ENCODE measurements around the gene TSPAN9. TPM values are rescaled to one million over a fixed set of nuclear protein-coding genes. Genes with fewer than 3 reads are reported as not detected.

The TSPAN9 gene
- total and polyA plus RNA-seq, 2 experiments from 2014 or later, result 6.0 to 31.5 TPM

DNA sequence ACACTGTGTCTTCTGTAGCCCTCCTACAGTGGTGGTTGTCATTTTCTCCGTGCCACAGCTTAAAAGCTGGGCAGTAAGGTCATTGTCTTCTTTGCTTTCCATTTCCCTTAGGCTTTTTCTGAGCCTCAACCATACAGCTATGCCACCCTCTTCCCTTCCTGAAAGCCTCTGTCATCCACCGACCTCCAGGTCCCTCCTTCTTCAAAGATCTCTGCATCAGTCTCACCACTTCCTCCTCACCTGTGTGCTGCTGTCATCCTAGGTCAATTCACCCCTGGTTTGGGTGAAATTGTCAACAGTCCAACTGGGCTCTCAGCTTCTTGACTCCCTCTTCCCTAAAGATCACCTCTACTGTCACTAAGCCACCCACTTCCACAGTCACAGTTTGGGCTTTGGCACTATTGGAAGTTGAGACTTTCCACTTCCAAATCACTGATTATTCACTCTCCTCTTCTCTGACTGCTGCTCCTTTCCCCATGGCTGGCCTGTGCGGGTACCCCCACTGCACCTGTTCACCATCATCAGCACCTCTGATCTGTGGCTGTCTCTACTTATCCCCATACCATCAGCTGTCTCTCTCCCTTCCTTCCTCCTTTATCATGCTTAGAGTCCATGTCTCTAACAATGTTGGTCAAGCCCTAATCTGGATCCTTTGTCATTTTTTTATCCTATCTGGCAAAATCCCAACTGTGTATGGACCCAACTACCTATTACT, 15.5 kb upstream of the TSPAN9 start:
- no peak overlapping the region for H3K4me3 Mint-ChIP-seq
- Histone ChIP-seq H3K36me3 (ENCODE audit: insufficient read depth) (no peaks in the 10 kb centered on the region), H3K4me3 (no peak overlapping the region), H3K9me2 (ENCODE audit: insufficient read depth) (no peaks in the 10 kb centered on the region), H3K4me2 (no peak overlapping the region), H3F3A (replicated peaks; ENCODE audit: low read depth) (no peaks in the 10 kb centered on the region), H3K4me1 (ENCODE audit: insufficient read depth) (peaks cover 10% of the 10 kb centered on the region), H3K27ac (ENCODE audit: low read depth) (no peak overlapping the region), H3K79me2 (replicated peaks; ENCODE audit: insufficient read depth) (no peaks in the 10 kb centered on the region), H2AFZ (no peak overlapping the region), H4K20me1 (replicated peaks; ENCODE audit: insufficient read depth) (no peaks in the 10 kb centered on the region), H3K27me3 (ENCODE audit: insufficient read depth) (no peaks in the 10 kb centered on the region)
- H3K9me3 Mint-ChIP-seq, result peaks cover 14% of the 10 kb centered on the region
- no peak overlapping the region for H3K27ac Mint-ChIP-seq
- peaks cover 17% of the 10 kb centered on the region for H3K4me1 Mint-ChIP-seq
- TF ChIP-seq, protein P1, sequence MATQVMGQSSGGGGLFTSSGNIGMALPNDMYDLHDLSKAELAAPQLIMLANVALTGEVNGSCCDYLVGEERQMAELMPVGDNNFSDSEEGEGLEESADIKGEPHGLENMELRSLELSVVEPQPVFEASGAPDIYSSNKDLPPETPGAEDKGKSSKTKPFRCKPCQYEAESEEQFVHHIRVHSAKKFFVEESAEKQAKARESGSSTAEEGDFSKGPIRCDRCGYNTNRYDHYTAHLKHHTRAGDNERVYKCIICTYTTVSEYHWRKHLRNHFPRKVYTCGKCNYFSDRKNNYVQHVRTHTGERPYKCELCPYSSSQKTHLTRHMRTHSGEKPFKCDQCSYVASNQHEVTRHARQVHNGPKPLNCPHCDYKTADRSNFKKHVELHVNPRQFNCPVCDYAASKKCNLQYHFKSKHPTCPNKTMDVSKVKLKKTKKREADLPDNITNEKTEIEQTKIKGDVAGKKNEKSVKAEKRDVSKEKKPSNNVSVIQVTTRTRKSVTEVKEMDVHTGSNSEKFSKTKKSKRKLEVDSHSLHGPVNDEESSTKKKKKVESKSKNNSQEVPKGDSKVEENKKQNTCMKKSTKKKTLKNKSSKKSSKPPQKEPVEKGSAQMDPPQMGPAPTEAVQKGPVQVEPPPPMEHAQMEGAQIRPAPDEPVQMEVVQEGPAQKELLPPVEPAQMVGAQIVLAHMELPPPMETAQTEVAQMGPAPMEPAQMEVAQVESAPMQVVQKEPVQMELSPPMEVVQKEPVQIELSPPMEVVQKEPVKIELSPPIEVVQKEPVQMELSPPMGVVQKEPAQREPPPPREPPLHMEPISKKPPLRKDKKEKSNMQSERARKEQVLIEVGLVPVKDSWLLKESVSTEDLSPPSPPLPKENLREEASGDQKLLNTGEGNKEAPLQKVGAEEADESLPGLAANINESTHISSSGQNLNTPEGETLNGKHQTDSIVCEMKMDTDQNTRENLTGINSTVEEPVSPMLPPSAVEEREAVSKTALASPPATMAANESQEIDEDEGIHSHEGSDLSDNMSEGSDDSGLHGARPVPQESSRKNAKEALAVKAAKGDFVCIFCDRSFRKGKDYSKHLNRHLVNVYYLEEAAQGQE (IDR thresholded peaks at IDR 0.05; ENCODE audit: unreplicated experiment), result no peak
- TF ChIP-seq JUNB (IDR thresholded peaks at IDR 0.05; ENCODE audit: unreplicated experiment) (no peak), ZNF462 (CRISPR knock-in tag; IDR thresholded peaks at IDR 0.05) (no peak), ZNF114 (CRISPR knock-in tag; IDR thresholded peaks at IDR 0.05) (no peak), NANOG (IDR thresholded peaks at IDR 0.05; ENCODE audit: borderline replicate concordance) (no peak), CREB1 (CRISPR knock-in tag; IDR thresholded peaks at IDR 0.05; ENCODE audit: low read depth) (no peak), POLR2AphosphoS5 (IDR thresholded peaks at IDR 0.05; ENCODE audit: low read depth) (no peak), EZH2 (IDR thresholded peaks at IDR 0.05; ENCODE audit: low read depth, unreplicated experiment) (no peak), STAT1 (IDR thresholded peaks at IDR 0.05; ENCODE audit: unreplicated experiment) (no peak), EZH2phosphoT487 (IDR thresholded peaks at IDR 0.05; ENCODE audit: unreplicated experiment) (no peak)
- TF ChIP-seq, protein P2, sequence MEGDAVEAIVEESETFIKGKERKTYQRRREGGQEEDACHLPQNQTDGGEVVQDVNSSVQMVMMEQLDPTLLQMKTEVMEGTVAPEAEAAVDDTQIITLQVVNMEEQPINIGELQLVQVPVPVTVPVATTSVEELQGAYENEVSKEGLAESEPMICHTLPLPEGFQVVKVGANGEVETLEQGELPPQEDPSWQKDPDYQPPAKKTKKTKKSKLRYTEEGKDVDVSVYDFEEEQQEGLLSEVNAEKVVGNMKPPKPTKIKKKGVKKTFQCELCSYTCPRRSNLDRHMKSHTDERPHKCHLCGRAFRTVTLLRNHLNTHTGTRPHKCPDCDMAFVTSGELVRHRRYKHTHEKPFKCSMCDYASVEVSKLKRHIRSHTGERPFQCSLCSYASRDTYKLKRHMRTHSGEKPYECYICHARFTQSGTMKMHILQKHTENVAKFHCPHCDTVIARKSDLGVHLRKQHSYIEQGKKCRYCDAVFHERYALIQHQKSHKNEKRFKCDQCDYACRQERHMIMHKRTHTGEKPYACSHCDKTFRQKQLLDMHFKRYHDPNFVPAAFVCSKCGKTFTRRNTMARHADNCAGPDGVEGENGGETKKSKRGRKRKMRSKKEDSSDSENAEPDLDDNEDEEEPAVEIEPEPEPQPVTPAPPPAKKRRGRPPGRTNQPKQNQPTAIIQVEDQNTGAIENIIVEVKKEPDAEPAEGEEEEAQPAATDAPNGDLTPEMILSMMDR (conservative IDR thresholded peaks at IDR 0.05; ENCODE audit: low read depth in 2 of 2), result no peak
- TF ChIP-seq, protein P3, sequence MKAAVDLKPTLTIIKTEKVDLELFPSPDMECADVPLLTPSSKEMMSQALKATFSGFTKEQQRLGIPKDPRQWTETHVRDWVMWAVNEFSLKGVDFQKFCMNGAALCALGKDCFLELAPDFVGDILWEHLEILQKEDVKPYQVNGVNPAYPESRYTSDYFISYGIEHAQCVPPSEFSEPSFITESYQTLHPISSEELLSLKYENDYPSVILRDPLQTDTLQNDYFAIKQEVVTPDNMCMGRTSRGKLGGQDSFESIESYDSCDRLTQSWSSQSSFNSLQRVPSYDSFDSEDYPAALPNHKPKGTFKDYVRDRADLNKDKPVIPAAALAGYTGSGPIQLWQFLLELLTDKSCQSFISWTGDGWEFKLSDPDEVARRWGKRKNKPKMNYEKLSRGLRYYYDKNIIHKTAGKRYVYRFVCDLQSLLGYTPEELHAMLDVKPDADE (IDR thresholded peaks at IDR 0.05), result no peak
- DNase-seq (ENCODE audit: low spot score), result no peak
- no peak for ATAC-seq
- peaks cover 3% of the 10 kb centered on the region for H3K27me3 Mint-ChIP-seq (ENCODE audit: insufficient read depth, low read depth, poor library complexity)
- H3K36me3 Mint-ChIP-seq (ENCODE audit: low read depth), result peaks cover 12% of the 10 kb centered on the region; the same call in 2 of the 3 replicates
